HCT116 (cell line): ENCODE measurements around the gene TACC2.

ENCODE experiments used
- ATF3 ChIP-seq: IDR thresholded peaks from 2 replicates; pipeline ENCODE4 v1.6.1; 2012
- CEBPB ChIP-seq: IDR thresholded peaks from 2 replicates; pipeline ENCODE4 v1.6.1; 2012; ENCODE audit warnings: low read depth
- CTCF ChIP-seq, 3 experiments: fragments of 200-600 bp in 1 of 3; sonication (generic) in 1 of 3; IDR thresholded peaks in 2 of 3; conservative IDR thresholded peaks in 1 of 3; 2 replicates each; pipeline ENCODE4 v1.5.1; 2012 to 2017; ENCODE audit warnings: low read depth in 2 of 3, low read length in 2 of 3, antibody characterized with exemption in 1 of 3, borderline replicate concordance in 1 of 3, control low read depth in 1 of 3, mild to moderate bottlenecking in 1 of 3, mixed read lengths in 1 of 3, mixed run types in 1 of 3, moderate library complexity in 1 of 3; ENCODE audit not compliant: insufficient read depth in 1 of 3
- EZH2phosphoT487 ChIP-seq: fragments of 200-600 bp; IDR thresholded peaks from 2 replicates; pipeline ENCODE4 v1.6.1; 2018; ENCODE audit warnings: antibody characterized with exemption, borderline replicate concordance
- JUND ChIP-seq: IDR thresholded peaks from 2 replicates; pipeline ENCODE4 v1.6.1; 2012
- POLR2A ChIP-seq: IDR thresholded peaks from 2 replicates; pipeline ENCODE4 v1.7.0; 2011; ENCODE audit warnings: borderline replicate concordance; ENCODE audit not compliant: insufficient read depth, insufficient read length; ENCODE audit errors: extremely low read depth
- POLR2AphosphoS5 ChIP-seq: IDR thresholded peaks from 2 replicates; pipeline ENCODE4 v1.6.1; 2011; ENCODE audit warnings: mild to moderate bottlenecking, low read depth, low read length, moderate library complexity
- REST ChIP-seq: IDR thresholded peaks from 2 replicates; pipeline ENCODE4 v1.6.1; 2012; ENCODE audit warnings: low read depth
- ZFX ChIP-seq: fragments of 450-650 bp; IDR thresholded peaks from 2 replicates; pipeline ENCODE4 v1.6.1; 2017
- ZNF274 ChIP-seq: fragments of 200-500 bp; sonication (Bioruptor generic); IDR thresholded peaks from 2 replicates; pipeline ENCODE4 v1.6.1; 2014; ENCODE audit warnings: mild to moderate bottlenecking, low read depth, low read length, inconsistent platforms

- TF ChIP-seq JUND (no peak), REST (no peak), ZNF274 (no peak), POLR2A (no peak), CTCF (IDR thresholded peaks at IDR 0.05 in 2 of 3, conservative IDR thresholded peaks at IDR 0.05 in 1 of 3; ENCODE audit: borderline replicate concordance in 1 of 3, insufficient read depth in 1 of 3, low read depth in 2 of 3, low read length in 2 of 3) (no peak), POLR2AphosphoS5 (no peak), CEBPB (no peak), ATF3 (no peak), ZFX (no peak), EZH2phosphoT487 (no peak)
Observed at GRCh38 chr10:122117475-122117874, 128.5 kb downstream of the TACC2 start.
